Measurements from ENCODE around the gene TNRC18. TPM values are rescaled to one million over a fixed set of nuclear protein-coding genes. Genes with fewer than 3 reads are reported as not detected.
A peak's percentile ranks its signal among the peaks of the same experiment; 100 is the strongest.

TNRC18 gene
- total RNA-seq, 1 donor from 2014 or later: 198 TPM

GRCh38 chr7:5388273-5388901 lies 35.2 kb downstream of the TNRC18 start:
- DNase-seq (ENCODE audit: extremely low spot score, unreplicated experiment): no peak
- H3K36me3 Mint-ChIP-seq (ENCODE audit: unreplicated experiment): peaks cover 20% of the 10 kb centered on the region
- H3K4me1 Mint-ChIP-seq (ENCODE audit: unreplicated experiment): peaks cover 10% of the 10 kb centered on the region
- no peaks in the 10 kb centered on the region for H3K27me3 Mint-ChIP-seq (ENCODE audit: unreplicated experiment)
- H3K4me3 Mint-ChIP-seq (ENCODE audit: unreplicated experiment): no peak overlapping the region
- H3K27ac Mint-ChIP-seq (ENCODE audit: unreplicated experiment): no peak overlapping the region
- H3K9me3 Mint-ChIP-seq (ENCODE audit: unreplicated experiment): no peaks in the 10 kb centered on the region
- no peak for TF ChIP-seq CTCF (IDR thresholded peaks at IDR 0.05)

DNA sequence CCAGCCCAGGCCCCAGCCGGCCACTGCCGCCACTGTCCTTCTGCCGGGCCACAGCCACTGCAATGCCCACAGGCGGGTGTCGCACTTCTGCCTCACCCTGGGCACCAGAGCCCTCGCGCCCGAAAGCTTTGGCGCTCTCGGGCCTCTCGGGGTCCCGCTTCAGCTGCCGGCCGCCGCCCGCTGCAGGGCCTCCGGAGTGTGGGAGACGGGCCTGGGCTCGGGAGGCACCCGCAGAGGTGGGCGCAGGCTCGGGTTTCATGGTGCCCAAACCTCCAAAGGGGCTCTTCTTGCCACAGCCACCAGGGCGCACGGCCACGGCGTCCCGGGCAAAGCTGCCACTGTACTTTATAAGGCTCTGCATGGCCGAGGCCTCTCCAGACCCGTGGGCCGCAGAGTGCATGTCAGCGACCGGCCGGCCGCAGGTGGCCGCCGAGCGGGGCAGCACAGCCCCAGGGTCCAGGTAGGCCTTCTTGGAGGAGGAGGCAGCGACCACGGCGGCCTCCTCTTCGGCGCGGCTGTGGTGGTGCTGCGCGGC lies 35.9 kb downstream of the TNRC18 start:
- Mint-ChIP-seq H3K36me3 (ENCODE audit: unreplicated experiment) (peaks cover 15% of the 10 kb centered on the region), H3K9me3 (ENCODE audit: unreplicated experiment) (no peaks in the 10 kb centered on the region), H3K4me3 (ENCODE audit: unreplicated experiment) (no peak overlapping the region), H3K4me1 (ENCODE audit: unreplicated experiment) (peaks cover 16% of the 10 kb centered on the region), H3K27ac (ENCODE audit: unreplicated experiment) (no peak overlapping the region), H3K27me3 (ENCODE audit: unreplicated experiment) (no peaks in the 10 kb centered on the region)
- DNase-seq (ENCODE audit: extremely low spot score, unreplicated experiment): no peak
- TF ChIP-seq CTCF (IDR thresholded peaks at IDR 0.05): no peak

- Mint-ChIP-seq H3K27me3 (ENCODE audit: unreplicated experiment) (no peaks in the 10 kb centered on the region), H3K4me1 (ENCODE audit: unreplicated experiment) (peaks cover 24% of the 10 kb centered on the region), H3K36me3 (ENCODE audit: unreplicated experiment) (peaks cover 11% of the 10 kb centered on the region), H3K27ac (ENCODE audit: unreplicated experiment) (no peak overlapping the region), H3K4me3 (ENCODE audit: unreplicated experiment) (no peak overlapping the region), H3K9me3 (ENCODE audit: unreplicated experiment) (no peaks in the 10 kb centered on the region)
- DNase-seq (ENCODE audit: extremely low spot score, unreplicated experiment): no peak
- TF ChIP-seq CTCF (IDR thresholded peaks at IDR 0.05): no peak
Measured at GRCh38 chr7:5384618-5385017, 39.0 kb downstream of the TNRC18 start.

GRCh38 chr7:5383314-5384098 lies 40.1 kb downstream of the TNRC18 start:
- Mint-ChIP-seq H3K27ac (ENCODE audit: unreplicated experiment) (peak overlapping the region; percentile 0), H3K9me3 (ENCODE audit: unreplicated experiment) (no peaks in the 10 kb centered on the region), H3K4me3 (ENCODE audit: unreplicated experiment) (no peak overlapping the region), H3K27me3 (ENCODE audit: unreplicated experiment) (no peaks in the 10 kb centered on the region), H3K36me3 (ENCODE audit: unreplicated experiment) (peaks cover 11% of the 10 kb centered on the region), H3K4me1 (ENCODE audit: unreplicated experiment) (peaks cover 26% of the 10 kb centered on the region)
- TF ChIP-seq CTCF (IDR thresholded peaks at IDR 0.05): no peak
- no peak for DNase-seq (ENCODE audit: extremely low spot score, unreplicated experiment)

DNA sequence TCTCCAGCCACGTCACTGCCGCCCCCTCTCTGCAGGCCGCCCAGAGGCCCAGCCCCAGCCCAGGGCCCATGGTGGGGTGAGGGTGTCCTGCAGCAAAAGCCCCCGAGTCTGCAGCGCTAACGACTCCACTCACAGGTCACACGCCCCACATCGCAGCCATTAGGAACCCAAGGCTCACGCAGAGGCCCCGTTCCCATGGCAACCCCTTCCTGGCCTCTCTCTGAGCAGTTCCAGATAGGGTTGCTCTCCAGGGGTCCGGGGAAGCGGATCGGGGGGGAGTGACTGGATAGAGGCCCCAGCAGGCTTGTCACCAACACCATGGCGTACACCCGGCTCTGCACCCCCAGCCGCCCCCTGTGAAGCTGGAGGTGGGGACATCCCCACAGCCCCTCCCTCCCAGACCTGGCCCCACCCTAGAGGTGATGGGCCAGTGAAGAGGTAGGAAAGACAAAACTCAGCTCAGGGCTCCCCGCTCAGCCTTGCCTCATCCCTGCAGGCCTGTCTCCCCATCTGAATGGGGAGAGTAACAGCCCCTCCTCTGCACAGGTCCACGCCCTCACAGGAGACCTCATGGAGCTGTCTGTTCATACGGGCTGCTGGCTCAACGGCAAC lies 41.2 kb downstream of the TNRC18 start:
- Mint-ChIP-seq H3K27ac (ENCODE audit: unreplicated experiment) (peak overlapping the region; percentile 10), H3K9me3 (ENCODE audit: unreplicated experiment) (no peaks in the 10 kb centered on the region), H3K4me1 (ENCODE audit: unreplicated experiment) (peaks cover 28% of the 10 kb centered on the region), H3K4me3 (ENCODE audit: unreplicated experiment) (no peak overlapping the region), H3K27me3 (ENCODE audit: unreplicated experiment) (no peaks in the 10 kb centered on the region), H3K36me3 (ENCODE audit: unreplicated experiment) (peaks cover 9% of the 10 kb centered on the region)
- no peak for TF ChIP-seq CTCF (IDR thresholded peaks at IDR 0.05)
- DNase-seq (ENCODE audit: extremely low spot score, unreplicated experiment): no peak
